ENCODE measurements around the gene ZDHHC8.
"Not testable (repeated sequence)": the region's sequence is repeated elsewhere in the genome, so short reads cannot be mapped to it uniquely, and the experiment has no call there.

Gene ZDHHC8

DNA sequence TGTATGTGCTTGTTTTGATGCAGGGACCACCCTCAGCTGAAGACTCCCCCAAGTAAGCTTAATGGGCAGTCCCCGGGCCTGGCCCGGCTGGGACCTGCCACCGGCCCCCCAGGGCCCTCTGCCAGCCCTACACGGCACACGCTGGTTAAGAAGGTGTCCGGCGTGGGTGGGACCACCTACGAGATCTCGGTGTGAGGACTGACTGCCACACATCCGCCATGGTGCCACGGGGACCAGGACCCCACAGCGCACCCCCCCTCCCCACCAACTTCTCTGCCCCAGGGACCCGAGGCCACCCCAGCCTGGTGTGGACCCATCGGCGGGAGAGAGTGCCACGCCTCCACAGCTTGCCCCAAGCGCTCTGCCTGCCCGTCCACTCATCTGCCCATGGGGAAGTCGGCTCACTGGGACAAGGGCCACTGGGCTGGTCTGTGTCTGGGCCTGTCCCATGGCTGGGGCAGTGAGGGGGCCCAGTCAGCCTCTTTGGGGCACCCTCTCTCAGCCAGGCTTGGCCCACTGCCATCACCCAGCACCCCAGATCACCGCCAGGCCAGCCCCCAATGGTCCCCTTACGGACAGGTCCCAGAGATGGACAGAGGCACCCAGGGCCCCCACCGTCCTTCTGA is 13.7 kb downstream of the ZDHHC8 start:
- DNase-seq (ENCODE audit: low read depth in 2 of 2): no peak

GRCh38 chr22:20145832-20146223 is 14.2 kb downstream of the ZDHHC8 start:
- DNase-seq (ENCODE audit: low read depth in 2 of 2): no peak

- no peak for DNase-seq (ENCODE audit: low read depth in 2 of 2)
These were observed 15.2 kb downstream of the ZDHHC8 start for GRCh38 chr22:20146777-20147176.

- no peak for DNase-seq (ENCODE audit: low read depth in 2 of 2)
These were observed 15.8 kb downstream of the ZDHHC8 start for GRCh38 chr22:20147237-20147988.

DNA sequence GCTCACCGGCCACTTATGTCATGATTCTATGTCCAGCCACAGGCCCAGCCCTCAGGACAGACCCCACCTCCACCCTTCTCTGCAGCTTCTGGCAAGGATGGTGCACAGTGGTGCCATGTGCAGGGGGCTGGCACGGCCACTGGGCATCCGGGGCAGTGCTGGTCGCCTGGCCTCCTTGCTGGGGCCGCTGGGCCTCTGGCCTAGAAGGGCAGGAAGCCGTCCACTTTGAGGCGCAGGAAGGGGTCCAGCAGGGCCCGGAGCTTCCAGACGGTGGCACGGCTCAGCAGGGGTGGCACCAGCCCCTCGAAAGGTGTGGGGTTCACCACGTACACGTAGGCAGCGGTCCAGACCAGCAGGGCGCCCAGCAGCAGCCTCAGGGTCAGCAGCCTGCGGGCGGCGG is 16.8 kb downstream of the ZDHHC8 start:
- DNase-seq (ENCODE audit: low read depth in 2 of 2): no peak

- no peak for DNase-seq (ENCODE audit: low read depth in 2 of 2)
These were observed 17.9 kb downstream of the ZDHHC8 start for GRCh38 chr22:20149257-20150250.

GRCh38 chr22:20150381-20151275 is 19.0 kb downstream of the ZDHHC8 start, which contains the start of gene CCDC188:
Gene CCDC188, minus strand, starts transcription at chr22:20151055. Its CDS starts 69 bp downstream, at chr22:20150986.
- no peak for DNase-seq (ENCODE audit: low read depth in 2 of 2)

- DNase-seq (ENCODE audit: low read depth in 2 of 2): no peak
These were observed 19.6 kb downstream of the ZDHHC8 start for GRCh38 chr22:20151276-20151588.

GRCh38 chr22:20152464-20152890 is 20.9 kb downstream of the ZDHHC8 start:
- DNase-seq (ENCODE audit: low read depth in 2 of 2): no peak

- DNase-seq (ENCODE audit: low read depth in 2 of 2): no peak
These were observed 22.3 kb downstream of the ZDHHC8 start for GRCh38 chr22:20153945-20154344.

GRCh38 chr22:20154602-20155187 is 23.1 kb downstream of the ZDHHC8 start:
- no peak for DNase-seq (ENCODE audit: low read depth in 2 of 2)

- DNase-seq (ENCODE audit: low read depth in 2 of 2): no peak
These were observed 23.9 kb downstream of the ZDHHC8 start for GRCh38 chr22:20155330-20156041.

GRCh38 chr22:20156042-20156389 is 24.4 kb downstream of the ZDHHC8 start:
- DNase-seq (ENCODE audit: low read depth in 2 of 2): no peak

- peak; percentile 70 to 80 for DNase-seq (ENCODE audit: low read depth in 2 of 2)
These were observed 25.2 kb downstream of the ZDHHC8 start for GRCh38 chr22:20156611-20157429.

DNA sequence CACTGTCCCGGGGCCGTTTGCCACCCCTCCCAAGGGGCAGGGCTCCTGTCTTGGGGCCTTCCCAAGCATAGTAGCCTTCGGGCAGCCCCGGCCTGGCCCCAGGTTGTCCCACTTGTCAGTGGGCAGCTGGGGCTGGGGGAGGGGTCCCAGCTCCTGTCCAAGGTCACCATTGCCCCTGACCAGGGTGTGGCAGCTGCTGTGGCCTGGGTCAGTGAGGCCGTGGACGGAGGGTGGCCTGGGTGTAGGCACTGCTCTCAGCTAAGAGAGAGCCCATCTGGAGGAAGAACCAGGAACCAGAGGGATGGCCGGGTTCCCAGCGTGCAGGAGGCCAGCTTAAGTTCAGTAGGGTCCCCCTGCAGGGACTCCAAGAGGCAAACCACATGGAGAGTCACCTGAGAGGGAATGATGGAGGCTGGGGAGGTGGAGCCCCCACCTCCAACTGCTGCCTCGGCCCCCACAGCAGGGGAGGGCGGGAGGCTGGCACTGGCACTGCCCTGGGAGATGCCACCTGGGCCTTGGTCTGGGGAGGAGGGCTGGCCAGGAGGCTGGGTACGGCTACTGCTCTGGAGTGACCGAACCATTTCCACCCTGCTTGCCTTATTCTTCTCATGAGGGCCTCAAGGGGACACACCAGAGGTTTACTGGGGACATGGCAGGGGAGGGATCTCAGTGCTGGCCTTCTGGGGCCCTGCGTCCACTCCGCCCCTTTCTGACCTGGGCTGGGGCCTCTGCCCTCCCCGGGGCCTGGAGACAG is 26.0 kb downstream of the ZDHHC8 start:
- no peak for DNase-seq (ENCODE audit: low read depth in 2 of 2)

DNA sequence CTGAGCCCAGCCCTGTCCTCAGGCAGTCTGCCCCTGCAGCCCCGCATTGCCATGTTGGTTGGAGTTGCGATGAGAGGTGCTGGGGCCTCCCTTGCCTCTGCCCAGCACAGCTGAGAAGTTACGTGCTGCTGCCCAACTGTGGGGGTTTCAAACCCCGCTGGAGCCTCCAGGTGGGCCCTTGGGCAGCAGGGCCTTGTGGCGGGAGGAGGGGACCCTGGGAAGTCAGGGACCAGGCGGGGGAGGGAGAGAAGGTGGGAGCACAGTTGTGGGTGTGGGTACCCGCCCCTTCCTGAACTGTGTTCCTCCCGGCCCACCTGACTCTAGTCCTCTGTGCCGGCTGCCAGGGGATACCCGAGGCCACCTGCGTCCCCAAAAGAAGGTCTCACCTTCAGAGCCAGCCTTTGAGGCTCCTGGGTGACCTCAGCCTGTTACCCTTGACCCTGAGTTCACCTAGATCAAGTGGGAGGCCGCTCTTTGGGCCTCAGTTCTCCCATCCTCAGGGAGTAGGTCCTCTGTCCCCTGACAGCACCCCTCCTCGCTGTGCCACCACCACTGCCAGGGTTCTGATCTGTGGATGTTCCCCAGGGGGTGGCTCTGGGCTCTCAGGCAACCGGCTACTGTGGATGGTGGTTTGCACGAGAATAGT is 26.9 kb downstream of the ZDHHC8 start:
- DNase-seq (ENCODE audit: low read depth in 2 of 2): no peak

GRCh38 chr22:20159076-20159475 is 27.5 kb downstream of the ZDHHC8 start:
- no peak for DNase-seq (ENCODE audit: low read depth in 2 of 2)

GRCh38 chr22:20159531-20159930 is 27.9 kb downstream of the ZDHHC8 start:
- DNase-seq (ENCODE audit: low read depth in 2 of 2): not testable (repeated sequence)

Data from stimulated activated CD8-positive, alpha-beta memory T cell treated with anti-CD3 and anti-CD28 coated beads, Interleukin-7, amount 100 ng/mL, for 4 hours (primary cell).